ENCODE results near the gene DYSF. TPM values are rescaled to one million over a fixed set of nuclear protein-coding genes. Genes with fewer than 3 reads are reported as not detected.

The DYSF gene
- total RNA-seq, 4 donors from 2014 or later, result 2.4 to 10.6 (median 4.3) TPM

- intact Hi-C loops (cut with DNase I), result no loop called here
- no peaks in the 10 kb centered on the region for H3K36me3 ChIP-seq
- 94% methylated on average over 3 of the region's 6 CpGs; no CpG with 5 or more reads in 1 of the 2 donors for WGBS, 2 donors
Measured at GRCh38 chr2:71552356-71552755, 99.0 kb downstream of the DYSF start.

GRCh38 chr2:71552861-71553301, 99.5 kb downstream of the DYSF start:
- H3K36me3 ChIP-seq, result no peaks in the 10 kb centered on the region

More at GRCh38 chr2:71552356-71552755, 99.0 kb downstream of the DYSF start:
- no peak for TF ChIP-seq POLR2A (IDR thresholded peaks at IDR 0.05)
- TF ChIP-seq CTCF (IDR thresholded peaks at IDR 0.05), result no peak
- Histone ChIP-seq H3K27ac (no peak overlapping the region), H3K27me3 (no peaks in the 10 kb centered on the region), H3K9me3 (no peaks in the 10 kb centered on the region), H3K4me3 (no peak overlapping the region), H3K4me1 (no peaks in the 10 kb centered on the region)
- no peak for DNase-seq

GRCh38 chr2:71554028-71554705, 100.8 kb downstream of the DYSF start:
- H3K27ac ChIP-seq, result no peak overlapping the region
- no peaks in the 10 kb centered on the region for H3K4me1 ChIP-seq
- no peak overlapping the region for H3K4me3 ChIP-seq
- no peaks in the 10 kb centered on the region for H3K9me3 ChIP-seq
- WGBS, 2 donors, result 85 to 93% methylated on average over 7 to 8 of the region's 9 CpGs
- H3K36me3 ChIP-seq, result no peaks in the 10 kb centered on the region
- intact Hi-C loops (cut with DNase I), result no loop called here
- peaks cover 0 to under 1% (median 0%) of the 10 kb centered on the region in 4 donors for H3K27me3 ChIP-seq
- no peak for DNase-seq
- no peak for TF ChIP-seq CTCF (IDR thresholded peaks at IDR 0.05)
- TF ChIP-seq POLR2A (IDR thresholded peaks at IDR 0.05), result no peak

More at GRCh38 chr2:71552861-71553301, 99.5 kb downstream of the DYSF start:
- no peaks in the 10 kb centered on the region for H3K27me3 ChIP-seq
- intact Hi-C loops (cut with DNase I), result no loop called here
- no peak overlapping the region for H3K4me3 ChIP-seq
- H3K4me1 ChIP-seq, result no peaks in the 10 kb centered on the region
- no peaks in the 10 kb centered on the region for H3K9me3 ChIP-seq
- TF ChIP-seq CTCF (IDR thresholded peaks at IDR 0.05) (no peak), POLR2A (IDR thresholded peaks at IDR 0.05) (no peak)
- H3K27ac ChIP-seq, result no peak overlapping the region
- 97 to 100% methylated on average over 1 to 7 of the region's 15 CpGs for WGBS, 2 donors
- no peak for DNase-seq

- H3K9me3 ChIP-seq, result no peaks in the 10 kb centered on the region
- 88 to 93% methylated on average over 2 of the region's 2 CpGs for WGBS, 2 donors
- no peak overlapping the region for H3K27ac ChIP-seq
- no peak for DNase-seq
- intact Hi-C loops (cut with DNase I), result no loop called here
- no peak overlapping the region for H3K4me3 ChIP-seq
- TF ChIP-seq CTCF (IDR thresholded peaks at IDR 0.05) (no peak), POLR2A (IDR thresholded peaks at IDR 0.05) (no peak)
- H3K36me3 ChIP-seq, result no peaks in the 10 kb centered on the region
- peaks cover 0 to 6% (median 0%) of the 10 kb centered on the region in 4 donors for H3K27me3 ChIP-seq
- no peaks in the 10 kb centered on the region for H3K4me1 ChIP-seq
Measured at GRCh38 chr2:71554706-71555056, 101.3 kb downstream of the DYSF start.

- intact Hi-C loops (cut with DNase I), result no loop called here
- Histone ChIP-seq H3K9me3 (no peaks in the 10 kb centered on the region), H3K27me3 (peaks cover 0 to 13% (median 0%) of the 10 kb centered on the region in 4 donors), H3K4me1 (no peaks in the 10 kb centered on the region), H3K4me3 (no peak overlapping the region), H3K27ac (no peak overlapping the region), H3K36me3 (no peaks in the 10 kb centered on the region)
- DNase-seq, result no peak
- WGBS, 2 donors, result 57 to 95% methylated on average over 4 to 8 of the region's 21 CpGs
- TF ChIP-seq POLR2A (IDR thresholded peaks at IDR 0.05) (no peak), CTCF (IDR thresholded peaks at IDR 0.05) (no peak)
Measured at GRCh38 chr2:71555798-71556454, 102.6 kb downstream of the DYSF start.

Data from esophagus squamous epithelium (tissue), 5 donors.